Astrocyte (in vitro differentiated cells and primary cell): Measurements from ENCODE around the gene RASSF5. TPM values are rescaled to one million over a fixed set of nuclear protein-coding genes. Genes with fewer than 3 reads are reported as not detected.

Source experiments
- DNase-seq: peaks from one replicate; pipeline ENCODE4 v3.0.0-alpha.2; 2010; ENCODE audit warnings: low read depth
- FAIRE-seq: peaks from 2 replicates; lab custom pipeline; 2011; peaks lifted over from hg19 to GRCh38; lab: Jason Lieb, UNC
- H2AFZ ChIP-seq: 2 replicates; pipeline ENCODE4 v1.6.0; 2012; ENCODE audit warnings: low read depth, low read length, inconsistent platforms
- H3K27ac ChIP-seq: 2 replicates; pipeline ENCODE4 v1.5.1; 2011; ENCODE audit warnings: low read depth, low read length, inconsistent platforms
- H3K27me3 ChIP-seq: 2 replicates; pipeline ENCODE4 v1.6.0; 2011; ENCODE audit warnings: low read length, inconsistent platforms; ENCODE audit not compliant: insufficient read depth
- H3K36me3 ChIP-seq: 2 replicates; pipeline ENCODE4 v1.5.1; 2011; ENCODE audit warnings: low read length, inconsistent platforms; ENCODE audit not compliant: insufficient read depth
- H3K4me1 ChIP-seq: 2 replicates; pipeline ENCODE4 v1.5.1; 2011; ENCODE audit warnings: low read length, inconsistent platforms; ENCODE audit not compliant: insufficient read depth
- H3K4me2 ChIP-seq: 2 replicates; pipeline ENCODE4 v1.6.0; 2012; ENCODE audit warnings: low read length, inconsistent platforms
- H3K4me3 ChIP-seq: 2 replicates; pipeline ENCODE4 v1.5.1; 2011; ENCODE audit warnings: low read depth, mild to moderate bottlenecking, low read length, inconsistent platforms; ENCODE audit not compliant: insufficient read depth
- H3K79me2 ChIP-seq: 2 replicates; pipeline ENCODE4 v1.6.0; 2012; ENCODE audit warnings: mild to moderate bottlenecking, low read length, inconsistent platforms; ENCODE audit not compliant: insufficient read depth
- H3K9ac ChIP-seq: 2 replicates; pipeline ENCODE4 v1.6.0; 2012; ENCODE audit warnings: mild to moderate bottlenecking, low read length, inconsistent platforms
- H3K9me3 ChIP-seq: 2 replicates; pipeline ENCODE4 v1.5.1; 2012; ENCODE audit warnings: low read depth, mild to moderate bottlenecking, low read length, inconsistent platforms; ENCODE audit not compliant: insufficient read depth
- H4K20me1 ChIP-seq: 2 replicates; pipeline ENCODE4 v1.6.0; 2012; ENCODE audit warnings: low read length, inconsistent platforms; ENCODE audit not compliant: insufficient read depth
- H3K27ac Mint-ChIP-seq: one replicate; pipeline ENCODE4 v1.8.0; 2021; ENCODE audit warnings: mild to moderate bottlenecking, mixed read lengths; ENCODE audit not compliant: unreplicated experiment
- H3K27me3 Mint-ChIP-seq: one replicate; pipeline ENCODE4 v1.8.0; 2021; ENCODE audit warnings: low read depth, mixed read lengths; ENCODE audit not compliant: unreplicated experiment
- H3K36me3 Mint-ChIP-seq: one replicate; pipeline ENCODE4 v1.8.0; 2021; ENCODE audit warnings: low read depth, mixed read lengths; ENCODE audit not compliant: unreplicated experiment
- H3K4me1 Mint-ChIP-seq: one replicate; pipeline ENCODE4 v1.8.0; 2021; ENCODE audit warnings: low read depth, mixed read lengths; ENCODE audit not compliant: unreplicated experiment
- H3K4me3 Mint-ChIP-seq: one replicate; pipeline ENCODE4 v1.8.0; 2021; ENCODE audit warnings: mild to moderate bottlenecking, moderate library complexity, mixed read lengths; ENCODE audit not compliant: unreplicated experiment
- H3K9me3 Mint-ChIP-seq: one replicate; pipeline ENCODE4 v1.8.0; 2021; ENCODE audit warnings: mild to moderate bottlenecking, mixed read lengths; ENCODE audit not compliant: unreplicated experiment
- EZH2 ChIP-seq: IDR thresholded peaks from 2 replicates; pipeline ENCODE4 v1.6.1; 2012; ENCODE audit warnings: mild to moderate bottlenecking, low read length, inconsistent platforms; ENCODE audit not compliant: insufficient read depth
- total RNA-seq: library from RNA; stranded (reverse); gene quantifications from 2 replicates; pipeline ENCODE4 v1.2.1, GENCODE V29; 2021
- TF ChIP-seq, protein P1 (sequence below): IDR thresholded peaks from 2 replicates; pipeline ENCODE4 v1.5.1; 2011; ENCODE audit warnings: low read depth, mild to moderate bottlenecking, inconsistent platforms, low read length, moderate library complexity; ENCODE audit not compliant: insufficient read depth

Gene RASSF5
- total RNA-seq, 1 donor from 2014 or later, result 0.43 TPM

DNA sequence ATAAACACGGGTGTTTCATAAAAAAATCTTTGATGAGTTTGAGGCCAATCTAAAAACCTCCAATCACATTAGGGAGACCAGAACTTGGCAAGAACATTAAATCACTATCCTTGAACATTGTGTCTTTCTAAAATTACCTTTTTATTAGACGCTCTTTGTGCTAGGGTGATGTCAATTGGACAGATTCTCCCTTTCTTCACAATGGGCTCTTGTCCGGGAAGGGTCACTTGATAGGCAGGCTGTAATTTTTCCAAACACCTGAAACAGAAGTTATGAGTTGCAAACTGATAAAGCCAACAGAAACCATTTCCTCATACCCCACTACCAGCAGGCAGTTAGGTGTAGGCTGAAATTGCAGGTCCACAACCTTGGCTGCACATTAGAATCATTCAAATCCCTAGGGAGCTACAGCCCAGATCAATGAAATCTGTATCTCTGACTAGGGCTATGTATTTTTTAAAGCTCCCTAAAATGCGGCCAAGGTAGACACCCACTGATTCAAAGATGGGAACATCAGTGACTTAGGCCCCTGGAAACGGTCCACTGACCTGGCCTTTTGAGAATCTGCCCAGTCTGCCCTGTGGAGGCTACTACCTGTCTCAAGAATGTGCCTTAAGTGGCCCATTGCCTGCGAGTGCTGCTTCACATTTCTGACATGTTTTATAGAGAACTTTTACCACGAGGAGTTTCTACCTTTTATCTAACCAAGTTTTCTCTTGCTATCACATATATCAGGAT, 88.4 kb downstream of the RASSF5 start:
- Histone ChIP-seq H3K27me3 (no peaks in the 10 kb centered on the region), H4K20me1 (no peaks in the 10 kb centered on the region), H2AFZ (no peak overlapping the region), H3K9ac (no peak overlapping the region), H3K4me1 (peaks cover 3% of the 10 kb centered on the region), H3K27ac (no peak overlapping the region), H3K36me3 (peaks cover 48% of the 10 kb centered on the region), H3K4me2 (no peak overlapping the region), H3K9me3 (no peaks in the 10 kb centered on the region), H3K79me2 (no peaks in the 10 kb centered on the region), H3K4me3 (no peak overlapping the region)
- Mint-ChIP-seq H3K4me3 (no peak overlapping the region), H3K27me3 (no peaks in the 10 kb centered on the region), H3K27ac (no peak overlapping the region), H3K9me3 (no peaks in the 10 kb centered on the region), H3K4me1 (peaks cover 14% of the 10 kb centered on the region), H3K36me3 (peaks cover 25% of the 10 kb centered on the region)
- FAIRE-seq (no peak), DNase-seq (no peak)
- TF ChIP-seq, protein P1, sequence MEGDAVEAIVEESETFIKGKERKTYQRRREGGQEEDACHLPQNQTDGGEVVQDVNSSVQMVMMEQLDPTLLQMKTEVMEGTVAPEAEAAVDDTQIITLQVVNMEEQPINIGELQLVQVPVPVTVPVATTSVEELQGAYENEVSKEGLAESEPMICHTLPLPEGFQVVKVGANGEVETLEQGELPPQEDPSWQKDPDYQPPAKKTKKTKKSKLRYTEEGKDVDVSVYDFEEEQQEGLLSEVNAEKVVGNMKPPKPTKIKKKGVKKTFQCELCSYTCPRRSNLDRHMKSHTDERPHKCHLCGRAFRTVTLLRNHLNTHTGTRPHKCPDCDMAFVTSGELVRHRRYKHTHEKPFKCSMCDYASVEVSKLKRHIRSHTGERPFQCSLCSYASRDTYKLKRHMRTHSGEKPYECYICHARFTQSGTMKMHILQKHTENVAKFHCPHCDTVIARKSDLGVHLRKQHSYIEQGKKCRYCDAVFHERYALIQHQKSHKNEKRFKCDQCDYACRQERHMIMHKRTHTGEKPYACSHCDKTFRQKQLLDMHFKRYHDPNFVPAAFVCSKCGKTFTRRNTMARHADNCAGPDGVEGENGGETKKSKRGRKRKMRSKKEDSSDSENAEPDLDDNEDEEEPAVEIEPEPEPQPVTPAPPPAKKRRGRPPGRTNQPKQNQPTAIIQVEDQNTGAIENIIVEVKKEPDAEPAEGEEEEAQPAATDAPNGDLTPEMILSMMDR, result no peak
- TF ChIP-seq EZH2, result no peak

DNA sequence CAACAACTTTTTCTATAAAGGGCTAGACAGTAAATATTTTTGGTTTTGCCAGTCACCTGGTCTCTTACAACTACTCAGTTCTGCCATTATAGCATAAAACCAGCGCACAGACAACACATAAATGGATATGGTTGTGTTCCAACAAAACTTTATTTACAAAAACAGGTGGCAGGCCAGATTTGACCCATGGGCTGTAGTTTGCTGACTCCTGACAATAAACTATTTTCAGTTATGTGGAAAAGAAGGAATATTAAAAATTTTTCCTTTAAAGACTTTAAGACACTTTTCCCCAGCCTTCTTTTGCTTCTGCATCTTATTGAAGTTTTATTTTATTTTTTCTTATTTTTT, 89.0 kb downstream of the RASSF5 start:
- peaks cover 28% of the 10 kb centered on the region for H3K36me3 Mint-ChIP-seq
- no peak overlapping the region for H3K27ac Mint-ChIP-seq

DNA sequence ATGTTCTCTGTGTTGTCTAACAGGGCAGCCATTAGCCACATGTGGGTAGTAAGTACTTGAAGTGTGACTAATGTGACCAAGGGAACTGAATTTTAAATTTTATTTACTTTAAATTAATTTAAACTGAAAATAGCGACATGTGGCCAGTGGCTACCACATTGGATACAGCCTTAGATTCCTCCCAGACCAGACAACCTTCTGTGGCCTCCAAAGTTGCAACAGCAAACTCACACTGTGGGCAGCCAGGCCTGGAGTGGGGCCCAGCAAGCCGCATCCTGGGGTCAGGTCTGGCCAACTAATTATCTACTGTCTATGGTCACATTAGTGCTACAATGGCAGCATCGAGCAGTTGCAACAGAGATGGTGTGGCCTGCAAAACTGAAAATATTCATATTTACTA, 93.2 kb downstream of the RASSF5 start:
- Histone ChIP-seq H3K27me3 (no peaks in the 10 kb centered on the region), H2AFZ (no peak overlapping the region), H3K9me3 (no peaks in the 10 kb centered on the region), H3K4me2 (no peak overlapping the region), H3K36me3 (peaks cover 36% of the 10 kb centered on the region), H3K4me3 (no peak overlapping the region), H3K79me2 (no peaks in the 10 kb centered on the region), H3K4me1 (no peaks in the 10 kb centered on the region), H3K9ac (no peak overlapping the region), H3K27ac (no peak overlapping the region), H4K20me1 (no peaks in the 10 kb centered on the region)
- FAIRE-seq (no peak), DNase-seq (peak; percentile 62)
- TF ChIP-seq EZH2, result no peak
- TF ChIP-seq, protein P1, result no peak
- no peak overlapping the region for H3K27ac Mint-ChIP-seq
- H3K9me3 Mint-ChIP-seq, result no peaks in the 10 kb centered on the region
- H3K4me3 Mint-ChIP-seq, result no peak overlapping the region
- no peaks in the 10 kb centered on the region for H3K27me3 Mint-ChIP-seq
- H3K4me1 Mint-ChIP-seq, result no peaks in the 10 kb centered on the region
- peaks cover 19% of the 10 kb centered on the region for H3K36me3 Mint-ChIP-seq

More for the DNA sequence above, 89.0 kb downstream of the RASSF5 start:
- H3K27ac ChIP-seq, result no peak overlapping the region
- no peaks in the 10 kb centered on the region for H3K27me3 ChIP-seq
- no peaks in the 10 kb centered on the region for H4K20me1 ChIP-seq
- Mint-ChIP-seq H3K4me3 (no peak overlapping the region), H3K4me1 (peaks cover 9% of the 10 kb centered on the region), H3K9me3 (no peaks in the 10 kb centered on the region), H3K27me3 (no peaks in the 10 kb centered on the region)
- H3K9me3 ChIP-seq, result no peaks in the 10 kb centered on the region
- H3K4me1 ChIP-seq, result no peaks in the 10 kb centered on the region
- H3K4me3 ChIP-seq, result no peak overlapping the region
- DNase-seq (no peak), FAIRE-seq (no peak)
- TF ChIP-seq, protein P1, result no peak
- no peak for TF ChIP-seq EZH2
- peaks cover 48% of the 10 kb centered on the region for H3K36me3 ChIP-seq
- H3K4me2 ChIP-seq, result no peak overlapping the region
- no peaks in the 10 kb centered on the region for H3K79me2 ChIP-seq
- H2AFZ ChIP-seq, result no peak overlapping the region
- H3K9ac ChIP-seq, result no peak overlapping the region
